Middle frontal gyrus (tissue), 1 donor: ENCODE data around the gene ST6GALNAC5.

Source experiments
- DNase-seq: peaks from one replicate; pipeline ENCODE4 v3.0.0-alpha.2; 2015; ENCODE audit warnings: low spot score; ENCODE audit errors: extremely low spot score

The ST6GALNAC5 gene

GRCh38 chr1:77104672-77105071, 237.4 kb downstream of the ST6GALNAC5 start:
- no peak for DNase-seq
